ENCODE data around the gene CASP12.

DNA sequence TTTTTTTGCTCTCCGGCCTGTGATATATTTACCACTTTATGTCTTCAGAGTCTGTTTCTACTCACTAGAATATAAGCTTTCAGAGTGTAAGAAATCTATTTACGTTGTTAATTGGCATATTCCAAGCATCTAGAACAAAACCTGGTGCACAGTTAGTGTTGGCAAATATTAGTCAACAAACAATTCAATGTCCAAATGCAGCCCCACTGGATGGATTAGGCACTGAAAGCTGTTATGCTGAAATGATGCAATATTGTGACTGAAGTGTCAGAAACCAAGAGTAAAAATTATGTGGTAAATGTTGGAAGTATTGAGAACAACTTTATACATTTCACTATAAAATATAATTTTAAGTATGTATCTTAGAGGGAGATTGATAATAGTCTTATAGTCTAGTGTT, 45.3 kb upstream of the CASP12 start:
- no peak for TF ChIP-seq POLR2A (IDR thresholded peaks at IDR 0.05)
- TF ChIP-seq, protein P1, sequence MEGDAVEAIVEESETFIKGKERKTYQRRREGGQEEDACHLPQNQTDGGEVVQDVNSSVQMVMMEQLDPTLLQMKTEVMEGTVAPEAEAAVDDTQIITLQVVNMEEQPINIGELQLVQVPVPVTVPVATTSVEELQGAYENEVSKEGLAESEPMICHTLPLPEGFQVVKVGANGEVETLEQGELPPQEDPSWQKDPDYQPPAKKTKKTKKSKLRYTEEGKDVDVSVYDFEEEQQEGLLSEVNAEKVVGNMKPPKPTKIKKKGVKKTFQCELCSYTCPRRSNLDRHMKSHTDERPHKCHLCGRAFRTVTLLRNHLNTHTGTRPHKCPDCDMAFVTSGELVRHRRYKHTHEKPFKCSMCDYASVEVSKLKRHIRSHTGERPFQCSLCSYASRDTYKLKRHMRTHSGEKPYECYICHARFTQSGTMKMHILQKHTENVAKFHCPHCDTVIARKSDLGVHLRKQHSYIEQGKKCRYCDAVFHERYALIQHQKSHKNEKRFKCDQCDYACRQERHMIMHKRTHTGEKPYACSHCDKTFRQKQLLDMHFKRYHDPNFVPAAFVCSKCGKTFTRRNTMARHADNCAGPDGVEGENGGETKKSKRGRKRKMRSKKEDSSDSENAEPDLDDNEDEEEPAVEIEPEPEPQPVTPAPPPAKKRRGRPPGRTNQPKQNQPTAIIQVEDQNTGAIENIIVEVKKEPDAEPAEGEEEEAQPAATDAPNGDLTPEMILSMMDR (IDR thresholded peaks at IDR 0.05): no peak
